H1 (cell line): ENCODE data around the gene MYLIP. TPM values are rescaled to one million over a fixed set of nuclear protein-coding genes. Genes with fewer than 3 reads are reported as not detected.

Experiments used
- CTCF ChIA-PET: fragments of 300-600 bp; sonication (Branson Sonifier 250); formaldehyde crosslinking; loops from one replicate; lab custom pipeline; 2021; ENCODE audit not compliant: partially characterized antibody; lab: Charles Lee
- POLR2A ChIA-PET: fragments of 300-600 bp; sonication (Branson Sonifier 250); formaldehyde crosslinking; loops from one replicate; lab custom pipeline; 2021; ENCODE audit warnings: inconsistent platforms; ENCODE audit not compliant: partially characterized antibody; lab: Charles Lee
- DNase-seq, 2 experiments: peaks; one replicate each; pipeline versions ENCODE4 v3.0.0 to v3.0.0-alpha.2; 2010 to 2022; ENCODE audit warnings: low spot score in 2 of 2, low read depth in 1 of 2, mixed read lengths in 1 of 2
- FAIRE-seq: peaks from 2 replicates; lab custom pipeline; 2011; peaks lifted over from hg19 to GRCh38; lab: Jason Lieb, UNC
- H2AFZ ChIP-seq: 2 replicates; pipeline ENCODE4 v1.8.1; 2012; ENCODE audit warnings: low read length, inconsistent platforms
- H2AK5ac ChIP-seq: 2 replicates; pipeline ENCODE4 v1.6.1; 2013; ENCODE audit warnings: low read depth, low read length
- H2BK120ac ChIP-seq: replicated peaks from 2 replicates; pipeline ENCODE3; 2013; ENCODE audit warnings: low read depth, low read length, inconsistent platforms
- H2BK12ac ChIP-seq: 2 replicates; pipeline ENCODE4 v1.6.1; 2013; ENCODE audit warnings: low read depth, low read length
- H2BK15ac ChIP-seq: 2 replicates; pipeline ENCODE4 v1.6.1; 2013; ENCODE audit warnings: low read length
- H2BK20ac ChIP-seq: 2 replicates; pipeline ENCODE4 v1.6.1; 2013; ENCODE audit warnings: low read length
- H2BK5ac ChIP-seq: 2 replicates; pipeline ENCODE4 v1.6.1; 2013; ENCODE audit warnings: low read depth, low read length
- H3K14ac ChIP-seq: 2 replicates; pipeline ENCODE4 v1.6.1; 2013; ENCODE audit warnings: inconsistent platforms; ENCODE audit not compliant: insufficient read length
- H3K18ac ChIP-seq: 2 replicates; pipeline ENCODE4 v1.6.1; 2013; ENCODE audit warnings: low read length; ENCODE audit errors: extremely low read depth
- H3K23ac ChIP-seq: 2 replicates; pipeline ENCODE4 v1.6.1; 2013; ENCODE audit warnings: inconsistent platforms; ENCODE audit not compliant: insufficient read length
- H3K23me2 ChIP-seq: 2 replicates; pipeline ENCODE4 v1.6.1; 2013; ENCODE audit warnings: low read depth, low read length
- H3K27ac ChIP-seq: 2 replicates; pipeline ENCODE4 v1.6.1; 2011; ENCODE audit warnings: low read depth, low read length, inconsistent platforms
- H3K27me3 ChIP-seq, 4 experiments: replicated peaks in 1 of 4; 1 replicate in 1 of 4; 2 replicates in 3 of 4; pipeline versions ENCODE4 v1.6.1 to v1.8.1; 2011 to 2013; ENCODE audit warnings: low read length in 3 of 4, mild to moderate bottlenecking in 3 of 4, inconsistent platforms in 2 of 4, mixed read lengths in 2 of 4, moderate library complexity in 1 of 4; ENCODE audit not compliant: control insufficient read depth in 3 of 4, insufficient read depth in 3 of 4; ENCODE audit errors: extremely low read depth in 1 of 4
- H3K36me3 ChIP-seq, 4 experiments: 2 replicates each; pipeline versions ENCODE4 v1.6.1 to v1.8.1; 2011 to 2013; ENCODE audit warnings: mild to moderate bottlenecking in 4 of 4, low read length in 3 of 4, moderate library complexity in 2 of 4, control low read depth in 1 of 4, inconsistent platforms in 1 of 4; ENCODE audit not compliant: insufficient read depth in 4 of 4, control insufficient read depth in 2 of 4
- H3K4ac ChIP-seq: replicated peaks from 2 replicates; pipeline ENCODE3; 2013; ENCODE audit warnings: low read length, low read depth, mixed read lengths, inconsistent platforms; ENCODE audit not compliant: insufficient read length
- H3K4me1 ChIP-seq, 4 experiments: replicated peaks in 1 of 4; 1 replicate in 1 of 4; 2 replicates in 3 of 4; pipeline versions ENCODE4 v1.6.1 to v1.8.1; 2011 to 2013; ENCODE audit warnings: low read length in 3 of 4, inconsistent platforms in 2 of 4, mixed read lengths in 1 of 4; ENCODE audit not compliant: insufficient read depth in 4 of 4, control insufficient read depth in 3 of 4
- H3K4me2 ChIP-seq, 2 experiments: 2 replicates each; pipeline versions ENCODE4 v1.6.1 to v1.8.1; 2011 to 2013; ENCODE audit warnings: low read depth in 2 of 2, low read length in 2 of 2, control low read depth in 1 of 2, inconsistent platforms in 1 of 2, mild to moderate bottlenecking in 1 of 2; ENCODE audit not compliant: insufficient read depth in 1 of 2
- H3K4me3 ChIP-seq, 4 experiments: fragments of 200-600, 300-600 bp in 1 of 4; sonication (generic), shearing (Covaris generic), sonication (Bioruptor Twin) in 1 of 4; 2 replicates each; pipeline versions ENCODE4 v1.5.1 to v1.8.1; 2011 to 2016; ENCODE audit warnings: low read length in 4 of 4, low read depth in 3 of 4, control low read depth in 2 of 4, inconsistent platforms in 2 of 4, mild to moderate bottlenecking in 2 of 4, mixed read lengths in 1 of 4, moderate library complexity in 1 of 4; ENCODE audit not compliant: insufficient read depth in 2 of 4; ENCODE audit errors: extremely low read depth in 1 of 4
- H3K56ac ChIP-seq: replicated peaks from 2 replicates; pipeline ENCODE3; 2013; ENCODE audit warnings: low read depth, mild to moderate bottlenecking, mixed read lengths, low read length, inconsistent platforms; ENCODE audit not compliant: insufficient read length
- H3K79me1 ChIP-seq: 2 replicates; pipeline ENCODE4 v1.6.1; 2013; ENCODE audit warnings: low read depth, low read length, control low read depth
- H3K79me2 ChIP-seq, 2 experiments: 2 replicates each; pipeline versions ENCODE4 v1.6.1 to v1.8.1; 2012 to 2013; ENCODE audit warnings: low read length in 2 of 2, mild to moderate bottlenecking in 2 of 2, inconsistent platforms in 1 of 2; ENCODE audit not compliant: insufficient read depth in 2 of 2, control insufficient read depth in 1 of 2
- H3K9ac ChIP-seq, 4 experiments: replicated peaks in 1 of 4; 1 replicate in 1 of 4; 2 replicates in 3 of 4; pipeline versions ENCODE4 v1.6.1 to v1.8.1; 2011 to 2013; ENCODE audit warnings: low read depth in 3 of 4, low read length in 3 of 4, control low read depth in 2 of 4, mild to moderate bottlenecking in 2 of 4, moderate library complexity in 2 of 4, inconsistent platforms in 1 of 4; ENCODE audit errors: extremely low read depth in 1 of 4
- H3K9me3 ChIP-seq, 2 experiments: 2 replicates each; pipeline versions ENCODE4 v1.6.1 to v1.8.1; 2012 to 2013; ENCODE audit warnings: mild to moderate bottlenecking in 2 of 2, moderate library complexity in 2 of 2, control low read depth in 1 of 2, inconsistent platforms in 1 of 2, low read depth in 1 of 2, low read length in 1 of 2, mixed read lengths in 1 of 2; ENCODE audit not compliant: insufficient read depth in 2 of 2
- H4K20me1 ChIP-seq, 2 experiments: replicated peaks in 1 of 2; 2 replicates each; pipeline versions ENCODE3 to v1.8.1; 2011 to 2013; ENCODE audit warnings: inconsistent platforms in 2 of 2, low read length in 2 of 2, mild to moderate bottlenecking in 1 of 2; ENCODE audit not compliant: insufficient read depth in 2 of 2, control insufficient read depth in 1 of 2
- H4K5ac ChIP-seq: 2 replicates; pipeline ENCODE4 v1.6.1; 2013; ENCODE audit warnings: low read length, low read depth, mixed read lengths, inconsistent platforms; ENCODE audit not compliant: insufficient read length
- H4K8ac ChIP-seq: 2 replicates; pipeline ENCODE4 v1.8.0; 2013; ENCODE audit warnings: mild to moderate bottlenecking, moderate library complexity, low read length, inconsistent platforms; ENCODE audit not compliant: insufficient read depth; ENCODE audit errors: extremely low read depth
- H4K91ac ChIP-seq: replicated peaks from 2 replicates; pipeline ENCODE3; 2013; ENCODE audit warnings: low read length, mixed read lengths, inconsistent platforms; ENCODE audit not compliant: insufficient read length
- CREB1 ChIP-seq: IDR thresholded peaks from 2 replicates; pipeline ENCODE4 v1.6.1; 2012; ENCODE audit warnings: inconsistent platforms
- GTF2F1 ChIP-seq: IDR thresholded peaks from 2 replicates; pipeline ENCODE4 v1.6.1; 2012; ENCODE audit warnings: low read depth, low read length, improper control_type of control experiment, borderline replicate concordance
- KDM1A ChIP-seq: fragments of 200-600, 300-600 bp; sonication (generic); IDR thresholded peaks from 2 replicates; pipeline ENCODE4 v1.7.1; 2016; ENCODE audit warnings: mild to moderate bottlenecking, low read length, borderline replicate concordance
- KDM5A ChIP-seq: fragments of 200-600 bp; IDR thresholded peaks from 2 replicates; pipeline ENCODE4 v1.7.1; 2012; ENCODE audit warnings: mild to moderate bottlenecking, low read length, inconsistent platforms, mixed read lengths
- RAD21 ChIP-seq, 2 experiments: IDR thresholded peaks in 1 of 2; conservative IDR thresholded peaks in 1 of 2; 2 replicates each; pipeline ENCODE4 v1.6.1; 2011; ENCODE audit warnings: low read depth in 2 of 2, low read length in 2 of 2, improper control_type of control experiment in 1 of 2, inconsistent platforms in 1 of 2, mild to moderate bottlenecking in 1 of 2, moderate library complexity in 1 of 2
- RXRA ChIP-seq: IDR thresholded peaks from 2 replicates; pipeline ENCODE4 v1.6.1; 2011; ENCODE audit warnings: low read depth, mild to moderate bottlenecking, low read length, moderate library complexity; ENCODE audit not compliant: insufficient read depth
- SP1 ChIP-seq: IDR thresholded peaks from 2 replicates; pipeline ENCODE4 v1.6.1; 2011; ENCODE audit warnings: low read depth, low read length
- SRF ChIP-seq: IDR thresholded peaks from 2 replicates; pipeline ENCODE4 v1.6.1; 2011; ENCODE audit warnings: mild to moderate bottlenecking, low read depth, low read length, moderate library complexity
- WGBS, 2 experiments: shearing (Covaris generic) in 1 of 2; methylation state at CpG; one replicate each; pipeline versions ENCODE4 v1.1.6 to v1.1.7; 2013 to 2015; ENCODE audit warnings: low lambda C conversion rate in 2 of 2, mixed read lengths in 2 of 2, inconsistent platforms in 1 of 2, low coverage in 1 of 2, missing lambda C conversion rate in 1 of 2; ENCODE audit not compliant: insufficient replicate concordance in 2 of 2, insufficient coverage in 1 of 2, insufficient read length in 1 of 2; ENCODE audit errors: extremely low coverage in 1 of 2, missing lambda C conversion rate in 1 of 2; 5-methylcytosine and 5-hydroxymethylcytosine counted together
- polyA plus RNA-seq, 7 experiments: library from polyadenylated mRNA; depleted of rRNA in 3 of 7; stranded (reverse) in 5 of 7; unstranded in 2 of 7; fragments of >200 nt in 5 of 7; fragments of 200-250 nt in 2 of 7; gene quantifications; 1 replicate in 5 of 7; 2 replicates in 1 of 7; 4 replicates in 1 of 7; pipeline versions ENCODE4 v1.2.1 to v1.2.3, GENCODE V29; 2011 to 2013; ENCODE audit warnings: missing spikeins in 2 of 7, mixed read lengths in 2 of 7
- total RNA-seq: library from RNA; stranded (reverse); fragmentation: NEBNext Ultra II Directional; extraction: Animal tissue kit (Norgen Biotek cat#: 25700); gene quantifications from 2 replicates; pipeline ENCODE4 v1.2.1, GENCODE V29; 2021
- TF ChIP-seq, protein P1 (sequence below): IDR thresholded peaks from 2 replicates; pipeline ENCODE4 v1.6.1; 2011; ENCODE audit warnings: low read length, improper control_type of control experiment

The MYLIP gene
- total and polyA plus RNA-seq, 2 of the 8 experiments (the other 6 are each of a cell fraction or from before 2014, with no cell fraction given) = 21.1 to 26.9 TPM

GRCh38 chr6:16184551-16184950 lies 55.7 kb downstream of the MYLIP start:
- ChIA-PET CTCF (interaction anchor here (1.0 to 4.0 kb wide), 11 partner anchors 9 to 498 kb away, joined by 3 to 34 read pairs (median 7); no protein-coding TSS in a partner anchor), POLR2A (no interaction called here)
- Histone ChIP-seq H3K27ac (no peak overlapping the region), H3K18ac (no peak overlapping the region), H3K79me2 (no peaks in the 10 kb centered on the region), H3K79me1 (no peaks in the 10 kb centered on the region), H3K27me3 (no peaks in the 10 kb centered on the region), H3K4ac (no peak overlapping the region), H3K9me3 (no peaks in the 10 kb centered on the region; a peak in 1 of 4 replicates), H4K5ac (no peak overlapping the region), H2BK12ac (no peak overlapping the region), H2AK5ac (no peak overlapping the region), H4K20me1 (no peaks in the 10 kb centered on the region), H4K8ac (no peak overlapping the region), H3K23me2 (no peaks in the 10 kb centered on the region), H3K56ac (no peak overlapping the region), H3K4me3 (no peak overlapping the region), H3K23ac (no peak overlapping the region), H2BK15ac (no peak overlapping the region), H3K4me2 (no peak overlapping the region), H4K91ac (no peak overlapping the region), H3K9ac (no peak overlapping the region), H2BK5ac (no peak overlapping the region), H3K36me3 (no peaks in the 10 kb centered on the region), H2BK20ac (no peak overlapping the region), H3K4me1 (peaks cover 0 to 5% (median 0%) of the 10 kb centered on the region in 4 experiments; a peak in 2 of 7 replicates), H3K14ac (no peak overlapping the region), H2BK120ac (no peak overlapping the region), H2AFZ (no peak overlapping the region)
- 96% methylated on average over 3 of the region's 3 CpGs; no CpG with 5 or more reads in 1 of the 2 experiments for WGBS, 2 experiments
- FAIRE-seq = no peak
- no peak for DNase-seq
- no peak for TF ChIP-seq KDM5A
- TF ChIP-seq, protein P1, sequence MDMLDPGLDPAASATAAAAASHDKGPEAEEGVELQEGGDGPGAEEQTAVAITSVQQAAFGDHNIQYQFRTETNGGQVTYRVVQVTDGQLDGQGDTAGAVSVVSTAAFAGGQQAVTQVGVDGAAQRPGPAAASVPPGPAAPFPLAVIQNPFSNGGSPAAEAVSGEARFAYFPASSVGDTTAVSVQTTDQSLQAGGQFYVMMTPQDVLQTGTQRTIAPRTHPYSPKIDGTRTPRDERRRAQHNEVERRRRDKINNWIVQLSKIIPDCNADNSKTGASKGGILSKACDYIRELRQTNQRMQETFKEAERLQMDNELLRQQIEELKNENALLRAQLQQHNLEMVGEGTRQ = no peak
- TF ChIP-seq RAD21 (IDR thresholded peaks at IDR 0.05 in 1 of 2, conservative IDR thresholded peaks at IDR 0.05 in 1 of 2; ENCODE audit: low read depth in 2 of 2, low read length in 2 of 2) = no peak
- TF ChIP-seq GTF2F1 = no peak
- no peak for TF ChIP-seq KDM1A
- TF ChIP-seq SRF = no peak
- no peak for TF ChIP-seq CREB1
- TF ChIP-seq SP1 = no peak
- TF ChIP-seq RXRA = no peak
